MM.1S (cell line): ENCODE results near the gene LETM1.

ENCODE experiments used
- EZH2 ChIP-seq: fragments of 300-600 bp; sonication (generic); optimal IDR thresholded peaks from 2 replicates; pipeline ENCODE3; 2017; ENCODE audit warnings: low read depth, mild to moderate bottlenecking, antibody characterized with exemption, low read length, mixed read lengths
- TF ChIP-seq, protein P1 (sequence below): fragments of 300-600 bp; sonication (generic); IDR thresholded peaks from 2 replicates; pipeline ENCODE4 v1.5.1; 2016; ENCODE audit warnings: antibody characterized with exemption, low read length, mixed read lengths

DNA sequence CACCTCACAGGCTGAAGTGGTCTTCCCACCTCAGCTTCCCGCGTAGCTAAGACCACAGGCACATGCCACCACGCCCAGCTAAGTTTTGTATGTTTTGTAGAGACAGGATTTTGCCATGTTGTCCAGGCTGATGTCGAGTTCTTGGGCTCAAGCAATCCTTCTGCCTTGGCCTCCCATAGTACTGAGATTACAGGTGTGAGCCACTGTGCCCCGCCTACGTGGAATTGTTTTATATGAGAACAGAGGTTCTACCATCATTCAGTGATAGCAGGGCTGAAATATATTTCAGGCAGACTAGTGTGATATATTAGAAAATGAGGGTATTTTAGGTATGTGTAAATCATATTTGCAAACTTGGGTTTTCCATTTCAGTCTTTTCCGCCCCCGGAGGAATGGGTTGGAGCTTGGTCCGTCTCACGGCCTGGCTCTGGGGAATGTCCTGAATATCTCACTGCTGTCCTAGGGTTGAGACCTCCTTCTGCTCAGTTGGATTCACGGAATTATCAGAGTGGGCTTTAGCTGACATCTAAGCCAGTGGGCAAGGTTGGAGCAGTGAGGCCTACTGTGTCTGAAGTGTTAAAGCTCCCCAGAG, 35.1 kb upstream of the LETM1 start:
- TF ChIP-seq, protein P1, sequence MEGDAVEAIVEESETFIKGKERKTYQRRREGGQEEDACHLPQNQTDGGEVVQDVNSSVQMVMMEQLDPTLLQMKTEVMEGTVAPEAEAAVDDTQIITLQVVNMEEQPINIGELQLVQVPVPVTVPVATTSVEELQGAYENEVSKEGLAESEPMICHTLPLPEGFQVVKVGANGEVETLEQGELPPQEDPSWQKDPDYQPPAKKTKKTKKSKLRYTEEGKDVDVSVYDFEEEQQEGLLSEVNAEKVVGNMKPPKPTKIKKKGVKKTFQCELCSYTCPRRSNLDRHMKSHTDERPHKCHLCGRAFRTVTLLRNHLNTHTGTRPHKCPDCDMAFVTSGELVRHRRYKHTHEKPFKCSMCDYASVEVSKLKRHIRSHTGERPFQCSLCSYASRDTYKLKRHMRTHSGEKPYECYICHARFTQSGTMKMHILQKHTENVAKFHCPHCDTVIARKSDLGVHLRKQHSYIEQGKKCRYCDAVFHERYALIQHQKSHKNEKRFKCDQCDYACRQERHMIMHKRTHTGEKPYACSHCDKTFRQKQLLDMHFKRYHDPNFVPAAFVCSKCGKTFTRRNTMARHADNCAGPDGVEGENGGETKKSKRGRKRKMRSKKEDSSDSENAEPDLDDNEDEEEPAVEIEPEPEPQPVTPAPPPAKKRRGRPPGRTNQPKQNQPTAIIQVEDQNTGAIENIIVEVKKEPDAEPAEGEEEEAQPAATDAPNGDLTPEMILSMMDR = no peak
- TF ChIP-seq EZH2 = no peak
